GM21737 (cell line): Measurements from ENCODE around the gene IGFALS.

Experiments used
- ATAC-seq: cut with Tn5 transposase; IDR thresholded peaks from one replicate; pipeline ENCODE4 v1.9.1; 2021; ENCODE audit warnings: mild to moderate bottlenecking, moderate library complexity; ENCODE audit not compliant: unreplicated experiment

The IGFALS gene

DNA sequence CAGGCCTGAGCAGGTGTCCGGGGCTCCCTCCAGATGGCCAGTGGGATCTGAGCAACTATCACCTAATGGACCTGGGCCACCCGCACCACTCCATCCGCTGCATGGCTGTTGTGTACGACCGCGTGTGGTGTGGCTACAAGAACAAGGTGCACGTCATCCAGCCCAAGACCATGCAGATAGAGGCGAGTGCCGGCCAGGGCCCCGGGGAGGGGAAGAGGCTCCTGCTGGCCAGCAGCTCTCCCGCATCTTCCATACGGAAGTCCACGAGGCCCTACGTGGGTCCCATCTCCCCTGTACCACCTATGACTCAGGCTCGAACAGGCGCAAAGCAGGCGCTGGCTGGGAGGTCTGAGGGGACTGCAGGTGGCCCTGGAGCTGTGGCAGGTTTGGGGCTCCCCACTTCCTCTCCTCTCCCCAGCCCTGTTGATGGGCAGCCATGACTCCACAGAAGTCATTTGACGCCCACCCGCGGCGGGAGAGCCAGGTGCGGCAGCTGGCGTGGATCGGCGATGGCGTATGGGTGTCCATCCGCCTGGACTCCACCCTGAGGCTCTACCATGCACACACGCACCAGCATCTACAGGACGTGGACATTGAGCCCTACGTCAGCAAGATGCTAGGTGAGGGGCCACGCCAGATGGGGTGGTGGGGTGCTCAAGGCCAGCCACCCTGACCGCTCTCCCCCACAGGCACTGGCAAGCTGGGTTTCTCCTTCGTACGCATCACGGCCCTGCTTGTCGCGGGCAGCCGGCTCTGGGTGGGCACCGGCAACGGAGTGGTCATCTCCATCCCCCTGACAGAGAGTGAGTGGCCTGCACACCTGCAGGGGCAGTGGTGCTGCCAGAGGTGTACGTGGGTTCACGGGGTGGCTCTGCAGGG lies 26.1 kb downstream of the IGFALS start:
- ATAC-seq: no peak

DNA sequence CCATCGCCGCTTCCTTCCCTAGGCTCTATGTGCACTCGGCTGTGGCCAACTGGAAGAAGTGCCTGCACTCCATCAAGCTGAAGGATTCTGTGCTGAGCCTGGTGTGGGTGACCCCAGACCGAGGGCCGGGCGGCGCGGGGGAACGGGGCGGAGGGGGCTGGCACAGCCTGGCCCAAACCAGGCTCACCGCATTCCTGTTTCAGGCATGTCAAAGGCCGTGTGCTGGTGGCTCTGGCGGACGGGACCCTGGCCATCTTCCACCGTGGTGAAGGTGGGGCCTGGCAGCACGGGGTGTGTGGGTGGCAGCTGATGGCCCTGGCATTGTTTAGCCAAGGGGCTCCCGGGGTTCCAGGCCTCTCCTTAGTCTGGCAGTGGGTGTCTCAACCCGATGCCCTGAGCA lies 26.8 kb downstream of the IGFALS start:
- no peak for ATAC-seq

DNA sequence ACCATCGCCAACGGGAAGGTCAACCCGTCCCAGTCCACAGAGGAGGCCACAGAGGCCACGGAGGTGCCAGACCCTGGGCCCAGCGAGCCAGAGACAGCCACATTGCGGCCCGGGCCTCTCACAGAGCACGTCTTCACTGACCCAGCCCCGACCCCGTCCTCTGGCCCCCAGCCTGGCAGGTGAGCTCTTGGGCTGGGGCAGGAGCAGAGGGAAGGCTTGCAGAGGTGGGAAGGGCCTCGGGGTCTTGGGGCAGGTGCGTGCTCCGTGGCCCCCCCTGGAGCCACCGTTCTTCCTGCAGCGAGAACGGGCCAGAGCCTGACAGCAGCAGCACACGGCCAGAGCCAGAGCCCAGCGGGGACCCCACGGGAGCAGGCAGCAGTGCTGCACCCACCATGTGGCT lies 27.3 kb downstream of the IGFALS start:
- ATAC-seq: no peak

DNA sequence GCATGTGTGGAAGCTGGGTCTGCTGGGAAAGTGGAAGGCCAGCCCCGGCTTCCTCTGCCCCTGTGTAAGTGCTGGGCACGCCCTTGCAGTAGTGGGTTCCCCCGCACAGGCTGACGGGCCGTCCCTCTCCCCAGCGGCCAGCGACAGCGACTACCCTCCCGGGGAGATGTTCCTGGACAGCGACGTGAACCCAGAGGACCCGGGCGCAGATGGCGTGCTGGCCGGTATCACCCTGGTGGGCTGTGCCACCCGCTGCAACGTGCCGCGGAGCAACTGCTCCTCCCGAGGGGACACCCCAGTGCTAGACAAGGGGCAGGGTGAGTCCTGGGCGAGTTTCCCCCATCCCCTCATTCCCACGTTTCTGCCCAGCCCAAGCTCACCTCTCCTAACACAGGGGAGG lies 27.7 kb downstream of the IGFALS start:
- ATAC-seq: no peak

DNA sequence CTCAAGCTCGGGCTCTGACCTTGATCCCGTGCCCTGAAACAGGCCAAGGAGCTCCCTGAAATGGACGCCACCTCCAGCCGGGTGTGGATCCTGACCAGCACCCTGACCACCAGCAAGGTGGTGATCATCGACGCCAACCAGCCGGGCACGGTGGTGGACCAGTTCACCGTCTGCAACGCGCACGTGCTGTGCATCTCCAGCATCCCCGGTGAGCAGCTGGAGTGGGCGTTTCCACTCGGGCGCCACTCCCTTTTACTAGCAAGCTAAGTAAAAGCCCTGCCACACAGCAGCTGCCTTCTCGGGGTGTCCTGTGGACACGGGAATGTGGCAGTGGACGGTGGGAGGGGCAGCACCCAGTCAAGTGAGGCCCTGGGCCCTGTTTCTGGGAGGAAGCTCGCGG lies 28.5 kb downstream of the IGFALS start:
- ATAC-seq: no peak

DNA sequence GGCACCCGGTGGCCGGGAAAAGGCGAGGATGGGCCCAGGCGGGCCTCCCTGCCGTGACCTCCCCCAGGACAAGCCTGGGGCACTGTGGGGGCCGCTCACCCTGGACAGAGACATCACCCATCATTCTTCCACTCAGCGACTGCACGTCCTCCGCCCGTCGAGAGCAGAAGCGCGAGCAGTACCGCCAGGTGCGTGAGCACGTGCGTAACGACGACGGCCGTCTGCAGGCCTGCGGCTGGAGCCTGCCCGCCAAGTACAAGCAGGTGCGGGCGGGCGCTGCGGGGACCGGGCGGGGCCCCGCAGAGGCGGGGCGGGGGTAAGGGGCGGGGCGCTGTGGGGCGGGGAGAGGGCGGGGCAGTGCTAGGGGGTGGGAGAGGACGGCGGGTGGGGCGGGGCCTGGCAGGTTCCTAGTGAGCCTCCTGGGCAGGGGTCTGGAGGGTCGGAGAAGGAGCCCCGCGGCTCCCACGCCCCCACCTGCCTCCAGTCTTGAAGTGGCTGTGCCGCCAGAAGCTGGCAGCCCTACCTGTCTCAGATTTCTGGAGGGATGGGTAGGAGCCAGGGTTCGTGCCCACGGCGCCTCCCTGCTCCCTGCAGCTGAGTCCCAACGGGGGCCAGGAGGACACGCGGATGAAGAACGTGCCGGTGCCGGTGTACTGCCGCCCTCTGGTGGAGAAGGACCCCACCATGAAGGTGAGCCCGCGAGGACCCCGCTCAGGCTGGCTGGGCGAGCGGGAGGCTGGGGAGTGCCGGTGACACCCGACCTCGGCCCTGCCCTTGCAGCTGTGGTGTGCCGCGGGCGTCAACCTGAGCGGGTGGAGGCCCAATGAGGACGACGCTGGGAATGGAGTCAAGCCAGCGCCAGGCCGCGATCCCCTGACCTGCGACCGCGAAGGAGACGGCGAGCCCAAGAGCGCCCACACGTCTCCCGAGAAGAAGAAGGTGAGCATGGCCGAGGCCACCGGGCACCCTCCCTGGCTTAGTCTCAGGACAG lies 29.7 kb downstream of the IGFALS start:
- no peak for ATAC-seq

DNA sequence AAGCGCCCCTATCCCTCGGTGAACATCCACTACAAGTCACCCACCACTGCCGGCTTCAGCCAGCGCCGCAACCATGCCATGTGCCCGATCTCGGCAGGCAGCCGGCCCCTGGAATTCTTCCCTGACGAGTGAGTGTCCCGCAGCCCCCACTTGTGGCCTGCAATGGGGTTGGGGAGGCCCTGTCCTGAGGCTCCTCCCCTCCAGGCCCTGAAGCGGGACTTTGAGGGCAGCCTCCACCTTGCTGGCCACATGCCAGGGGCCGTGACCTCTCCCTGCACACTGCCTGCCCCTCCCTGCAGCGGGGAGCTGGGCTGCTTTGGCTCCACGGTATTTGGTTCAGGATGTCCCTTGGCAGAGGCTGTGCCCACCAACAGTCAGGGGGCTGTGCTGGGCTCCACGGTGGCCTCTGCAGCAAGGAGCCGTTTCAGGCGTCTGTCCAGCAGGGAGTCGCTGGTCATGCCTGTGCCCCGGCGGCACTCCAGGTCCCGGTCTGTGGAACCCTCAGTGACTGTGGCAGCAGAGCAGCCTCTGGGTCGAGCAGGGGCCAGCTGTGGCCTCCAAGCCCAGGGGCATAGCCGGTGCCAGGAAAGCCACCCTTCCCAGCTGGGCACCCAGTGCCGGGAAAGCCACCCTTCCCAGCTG lies 30.5 kb downstream of the IGFALS start:
- no peak for ATAC-seq

DNA sequence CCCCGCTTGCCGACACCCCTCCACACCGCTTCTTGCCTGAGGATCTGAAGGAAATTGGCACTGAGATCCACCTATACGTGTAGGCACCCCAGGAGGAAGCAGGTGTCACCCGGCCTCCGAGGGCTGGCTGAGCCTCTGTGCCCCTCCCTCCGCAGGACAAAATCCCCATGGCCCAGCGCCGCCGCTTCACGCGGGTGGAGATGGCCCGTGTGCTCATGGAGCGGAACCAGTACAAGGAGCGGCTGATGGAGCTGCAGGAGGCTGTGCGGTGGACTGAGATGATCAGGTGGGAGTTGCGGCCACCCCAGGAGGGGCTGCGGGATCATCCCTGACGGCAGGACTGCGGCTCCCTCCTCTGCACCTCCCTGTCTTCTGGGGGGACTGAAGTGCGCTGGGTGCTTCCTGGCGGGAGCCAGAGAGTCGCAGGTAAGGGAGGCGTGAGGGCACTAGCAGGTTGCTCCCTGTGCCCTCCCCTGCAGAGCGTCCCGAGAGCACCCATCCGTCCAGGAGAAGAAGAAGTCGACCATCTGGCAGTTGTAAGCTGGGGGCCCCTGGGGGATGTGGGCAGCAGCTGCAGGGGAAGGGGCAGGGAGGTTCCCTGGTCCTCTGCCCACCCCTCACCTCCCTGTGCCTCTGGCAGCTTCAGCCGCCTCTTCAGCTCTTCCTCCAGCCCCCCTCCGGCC lies 31.2 kb downstream of the IGFALS start:
- ATAC-seq: no peak

DNA sequence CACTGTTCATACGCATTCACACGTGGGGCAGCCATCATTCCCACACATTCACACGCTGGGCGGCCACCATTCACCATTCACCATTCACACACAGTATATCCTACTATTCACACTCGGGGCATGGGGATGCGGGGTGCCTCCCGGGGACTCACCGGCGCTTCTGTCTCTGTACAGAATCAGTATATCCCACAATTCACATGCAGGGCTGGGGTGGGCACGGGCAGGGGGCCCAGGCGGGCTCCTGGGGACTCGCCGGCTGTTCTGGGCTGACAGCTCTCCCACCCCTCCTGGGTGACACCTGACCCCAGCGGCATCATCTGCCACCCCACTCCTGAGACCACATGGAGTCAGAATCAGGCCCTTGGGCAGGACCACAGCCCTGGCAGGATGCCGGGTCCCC lies 31.8 kb downstream of the IGFALS start:
- ATAC-seq: no peak

DNA sequence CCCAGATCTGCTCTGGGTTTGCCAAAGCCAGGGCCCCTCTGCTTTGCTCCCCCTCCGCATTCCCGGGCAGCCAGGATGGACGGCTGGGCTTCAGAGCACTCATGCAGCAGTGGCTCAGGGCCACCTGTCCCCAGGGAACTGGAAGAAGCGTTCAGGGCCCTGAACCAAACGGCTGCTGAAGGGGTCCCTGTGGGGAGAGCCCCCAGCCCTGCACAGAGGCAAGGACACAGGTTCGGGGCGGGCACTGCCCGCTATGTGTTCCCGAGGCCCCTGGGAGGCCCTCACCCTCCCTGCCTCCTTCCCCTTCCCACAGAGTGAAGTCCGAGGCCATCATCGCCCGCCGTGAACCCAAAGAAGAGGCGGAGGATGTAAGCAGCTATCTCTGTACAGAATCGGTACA lies 32.6 kb downstream of the IGFALS start:
- no peak for ATAC-seq

DNA sequence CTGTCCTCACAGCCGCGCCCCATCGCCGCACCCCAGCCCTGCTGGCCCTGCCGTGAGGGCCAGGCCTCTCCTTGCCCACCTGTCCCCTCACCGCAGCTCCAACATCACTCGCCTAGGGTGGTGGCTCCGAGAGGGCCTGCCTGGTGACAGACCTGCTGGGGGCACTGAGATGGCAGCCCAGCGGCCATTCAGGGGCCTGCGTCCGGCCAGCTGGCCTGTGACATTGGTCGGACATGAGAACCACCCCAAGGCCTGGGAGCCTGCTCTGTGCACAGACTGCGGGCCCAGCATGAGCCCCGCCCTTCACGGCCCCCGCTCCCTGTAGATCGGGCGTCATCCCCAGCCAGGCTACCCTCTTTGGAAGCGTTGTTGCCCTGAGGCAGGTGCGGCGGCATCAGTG lies 34.0 kb downstream of the IGFALS start:
- no peak for ATAC-seq

DNA sequence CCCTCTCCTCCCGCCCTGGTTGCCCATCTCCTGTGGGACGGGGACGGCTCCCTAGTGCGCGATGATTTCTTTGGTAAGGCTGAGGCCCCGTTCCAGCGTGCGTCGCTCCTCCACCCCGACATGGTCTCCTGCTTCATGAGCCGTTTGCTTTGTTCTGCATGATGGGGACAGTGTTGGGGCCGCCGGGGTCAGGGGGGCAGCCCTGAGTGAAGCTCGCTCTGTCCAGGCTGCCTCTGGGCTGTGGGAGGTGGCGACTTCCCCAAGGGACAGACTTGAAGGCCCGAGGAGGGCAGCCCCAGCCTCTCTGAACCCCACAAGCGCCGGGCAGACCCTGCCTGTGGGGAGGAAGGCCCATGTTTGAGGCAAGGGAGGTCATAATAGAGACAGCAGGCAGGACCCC lies 34.6 kb downstream of the IGFALS start:
- no peak for ATAC-seq

DNA sequence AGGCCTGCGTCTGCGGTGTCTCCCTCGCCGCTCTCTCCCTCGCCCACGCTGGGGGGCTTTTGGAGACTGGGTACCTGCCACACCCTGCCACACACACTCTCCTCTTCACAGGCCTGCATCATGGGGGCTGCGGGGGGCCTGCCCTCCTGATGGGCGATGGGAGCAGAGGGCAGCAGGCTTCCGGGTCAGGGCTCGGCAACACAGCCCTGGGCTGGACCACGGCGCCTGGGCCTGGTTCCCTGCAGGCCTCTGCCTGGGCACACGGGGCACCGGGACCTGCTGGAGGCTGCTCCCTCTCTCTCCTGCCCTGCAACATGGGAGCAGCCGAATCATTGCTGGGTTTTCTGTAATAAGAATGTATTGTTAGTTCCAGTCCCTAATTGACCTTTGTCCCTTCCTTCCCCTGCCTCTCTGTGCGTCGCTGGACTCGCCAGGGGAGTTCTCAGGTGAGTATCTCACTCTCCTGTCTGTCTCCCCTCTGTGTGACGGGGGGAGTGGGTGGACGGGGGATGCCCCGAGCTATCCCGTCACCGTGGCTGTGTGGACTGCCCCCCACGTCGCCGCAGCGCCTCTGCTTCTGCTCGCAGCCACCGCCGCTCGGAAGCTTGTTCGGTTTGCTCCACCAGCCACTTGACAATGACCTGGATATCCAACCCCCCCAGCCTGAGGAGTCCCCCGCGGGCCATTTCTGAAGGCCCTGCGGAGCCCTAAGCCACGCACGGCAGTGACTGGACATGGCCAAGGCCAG lies 35.6 kb downstream of the IGFALS start:
- no peak for ATAC-seq

DNA sequence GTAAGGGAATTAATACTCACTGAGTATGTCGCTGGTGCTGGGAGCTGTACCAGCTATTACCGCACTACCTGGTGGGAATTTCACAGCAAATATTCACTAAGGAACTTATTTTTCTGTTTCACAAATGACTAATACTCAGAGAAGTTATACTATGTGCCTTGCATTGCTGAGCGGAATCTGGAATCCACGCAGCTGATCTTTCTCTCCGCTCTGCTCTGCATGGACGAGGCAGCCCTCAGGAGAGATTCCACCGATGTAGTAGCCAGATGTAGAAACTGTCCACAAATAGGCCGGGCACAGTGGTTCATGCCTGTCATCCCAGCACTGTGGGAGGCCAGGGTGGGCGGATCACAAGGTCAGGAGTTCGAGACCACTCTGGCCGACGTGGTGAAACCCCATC lies 39.3 kb downstream of the IGFALS start:
- ATAC-seq: no peak

DNA sequence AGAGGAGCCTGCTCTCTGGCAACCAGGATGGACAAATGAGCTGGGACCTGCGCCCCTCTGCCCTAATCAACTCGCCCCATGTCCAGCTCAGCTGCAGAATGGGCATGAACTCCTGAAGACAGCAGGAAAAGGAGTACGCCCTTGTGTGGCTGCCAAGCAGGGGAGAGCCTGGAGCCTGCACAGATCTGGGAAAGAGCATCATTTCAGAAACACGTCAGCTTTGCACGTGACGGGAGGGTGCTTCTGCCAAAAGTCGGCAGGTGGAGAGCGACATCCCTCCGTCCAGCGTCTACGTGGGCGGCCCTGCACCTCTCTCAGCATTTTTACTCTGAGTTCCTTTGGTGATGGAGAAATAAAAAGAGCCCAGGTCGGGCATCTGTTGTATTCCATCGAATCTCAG lies 40.7 kb downstream of the IGFALS start:
- ATAC-seq: no peak

DNA sequence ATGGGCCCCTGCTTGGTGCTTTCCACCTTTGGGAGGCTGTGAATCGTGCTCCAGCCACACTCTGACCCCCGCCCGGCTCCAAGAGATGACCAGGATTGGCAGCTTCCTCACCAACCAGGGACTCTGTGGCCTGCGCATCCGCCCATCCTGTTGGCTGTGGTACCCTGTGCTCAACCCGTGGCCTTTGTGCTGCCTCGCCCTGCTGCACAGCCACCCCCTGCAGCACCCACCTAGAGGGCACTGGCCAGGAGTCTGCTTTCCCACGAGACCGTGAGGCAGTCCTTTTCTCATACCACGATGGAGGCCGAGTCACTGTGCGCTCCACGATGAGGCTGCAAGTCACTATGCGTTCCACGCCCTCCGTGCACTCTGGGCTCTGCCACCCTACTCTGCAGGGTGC lies 41.6 kb downstream of the IGFALS start:
- ATAC-seq: no peak

DNA sequence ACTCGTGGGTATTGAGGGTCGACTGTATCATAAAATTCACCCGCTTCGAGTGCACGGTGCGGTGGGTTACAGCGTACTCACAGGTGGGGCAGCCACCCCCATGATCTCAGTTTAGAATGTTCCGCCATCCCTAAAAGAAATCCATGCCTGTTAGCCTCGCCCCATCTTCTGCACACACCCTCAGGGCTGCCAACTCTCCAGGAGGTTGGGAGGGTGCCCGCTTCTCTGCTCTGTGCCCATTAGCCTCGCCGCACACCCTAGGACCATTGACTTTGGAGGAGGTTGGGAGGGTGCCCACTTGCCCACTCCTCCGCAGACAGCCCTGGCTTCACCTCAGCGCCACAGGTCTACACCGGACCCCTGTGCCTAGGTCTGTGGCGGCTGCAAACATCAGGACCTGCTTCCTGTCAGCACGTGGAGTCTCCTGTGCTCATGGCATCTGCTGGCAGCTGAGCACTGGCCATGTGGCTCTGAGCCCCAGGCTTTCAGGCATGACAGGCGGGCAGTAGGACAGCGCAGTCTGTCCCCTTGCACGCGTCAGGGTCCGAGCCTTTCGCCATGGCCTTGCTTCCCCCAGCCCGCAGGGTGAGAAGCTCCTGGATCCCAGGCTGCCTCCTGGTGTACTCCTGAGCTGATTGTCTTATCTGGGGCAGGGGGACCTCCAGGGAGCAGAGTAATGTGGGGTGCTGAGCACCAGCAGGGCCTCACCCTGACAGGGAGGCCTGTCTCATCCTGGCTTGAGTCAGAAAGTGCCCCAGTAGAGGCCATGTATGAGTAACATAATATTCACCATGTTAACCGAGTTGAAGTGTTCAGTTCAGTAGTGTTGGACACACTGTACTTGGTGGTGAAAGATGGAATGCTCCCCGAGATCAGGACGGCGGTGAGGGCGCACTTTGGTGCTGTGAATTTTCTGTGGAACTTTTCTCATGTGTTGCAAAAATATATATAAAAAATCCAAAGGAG lies 44.1 kb downstream of the IGFALS start:
- no peak for ATAC-seq

DNA sequence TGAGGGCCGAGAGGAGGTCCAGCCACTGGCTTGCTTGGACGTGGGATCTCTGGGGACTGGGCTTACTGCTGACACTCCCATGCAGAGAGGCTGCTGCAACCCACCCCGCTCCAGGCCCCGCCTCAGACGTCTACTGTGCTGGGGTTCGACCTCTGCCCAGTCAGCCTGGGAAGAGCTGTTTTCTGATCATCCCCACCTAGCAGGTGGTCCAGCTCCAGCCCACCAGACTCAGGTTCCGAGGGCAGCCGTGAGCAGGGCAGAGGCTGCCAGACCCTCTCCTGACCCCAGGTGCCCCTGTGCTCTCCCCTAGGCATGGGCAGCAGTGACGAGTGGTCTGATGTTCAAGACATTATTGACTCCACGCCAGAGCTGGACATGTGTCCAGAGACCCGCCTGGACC lies 45.6 kb downstream of the IGFALS start:
- no peak for ATAC-seq

DNA sequence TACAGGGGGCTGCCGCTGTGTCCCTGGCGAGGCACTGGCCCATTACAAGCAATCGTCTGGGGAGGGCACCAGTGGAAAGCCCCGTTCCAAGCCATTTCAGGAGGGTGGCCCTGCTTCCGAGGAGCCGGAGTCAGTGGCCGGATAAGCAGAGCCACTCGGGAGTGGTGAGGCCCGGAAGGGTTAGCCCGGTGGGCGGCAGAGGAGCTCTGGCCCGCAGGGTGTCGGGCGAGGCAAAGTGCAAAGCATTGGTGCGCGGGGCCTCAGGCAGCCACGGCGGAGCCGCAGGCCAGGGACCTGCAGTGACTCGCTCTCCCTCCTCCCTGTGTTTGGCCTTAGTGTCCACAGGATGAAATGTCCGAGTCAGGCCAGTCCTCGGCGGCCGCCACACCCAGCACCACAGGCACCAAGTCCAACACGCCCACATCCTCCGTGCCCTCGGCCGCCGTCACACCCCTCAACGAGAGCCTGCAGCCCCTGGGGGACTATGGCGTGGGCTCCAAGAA lies 46.8 kb downstream of the IGFALS start:
- ATAC-seq: no peak
